T-helper 1 cell treated with Interleukin-12 subunit alpha and Interleukin-12 subunit beta and Interleukin-4 antibody, amounts not matched to agents 30 ng/mL and 1 ng/mL, for 36 hours (primary cell): ENCODE data around the gene GXYLT2. TPM values are rescaled to one million over a fixed set of nuclear protein-coding genes. Genes with fewer than 3 reads are reported as not detected.

ENCODE experiments used
- intact Hi-C: fragments of 100-400 bp; cut with micrococcal nuclease; formaldehyde crosslinking; loops from one replicate; pipeline ENCODE4 v1.15.1; 2024
- total RNA-seq: library from RNA; stranded (reverse); gene quantifications from 2 replicates; pipeline ENCODE4 v1.2.3, GENCODE V29; 2022

GXYLT2 gene, protein sequence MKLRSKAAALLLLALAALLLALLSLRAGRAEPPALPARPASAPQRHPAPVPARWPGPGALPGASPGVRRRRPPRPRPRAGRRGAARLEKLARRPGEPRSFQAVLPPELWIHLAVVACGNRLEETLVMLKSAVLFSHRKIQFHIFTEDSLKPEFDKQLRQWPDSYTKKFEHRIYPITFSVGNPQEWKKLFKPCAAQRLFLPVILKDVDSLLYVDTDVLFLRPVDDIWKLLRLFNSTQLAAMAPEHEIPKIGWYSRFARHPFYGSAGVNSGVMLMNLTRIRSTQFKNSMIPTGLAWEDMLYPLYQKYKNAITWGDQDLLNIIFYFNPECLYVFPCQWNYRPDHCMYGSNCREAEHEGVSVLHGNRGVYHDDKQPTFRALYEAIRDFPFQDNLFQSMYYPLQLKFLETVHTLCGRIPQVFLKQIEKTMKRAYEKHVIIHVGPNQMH
- 0.51 TPM in 1 of 2 replicates, not detected in the other for total RNA-seq

DNA sequence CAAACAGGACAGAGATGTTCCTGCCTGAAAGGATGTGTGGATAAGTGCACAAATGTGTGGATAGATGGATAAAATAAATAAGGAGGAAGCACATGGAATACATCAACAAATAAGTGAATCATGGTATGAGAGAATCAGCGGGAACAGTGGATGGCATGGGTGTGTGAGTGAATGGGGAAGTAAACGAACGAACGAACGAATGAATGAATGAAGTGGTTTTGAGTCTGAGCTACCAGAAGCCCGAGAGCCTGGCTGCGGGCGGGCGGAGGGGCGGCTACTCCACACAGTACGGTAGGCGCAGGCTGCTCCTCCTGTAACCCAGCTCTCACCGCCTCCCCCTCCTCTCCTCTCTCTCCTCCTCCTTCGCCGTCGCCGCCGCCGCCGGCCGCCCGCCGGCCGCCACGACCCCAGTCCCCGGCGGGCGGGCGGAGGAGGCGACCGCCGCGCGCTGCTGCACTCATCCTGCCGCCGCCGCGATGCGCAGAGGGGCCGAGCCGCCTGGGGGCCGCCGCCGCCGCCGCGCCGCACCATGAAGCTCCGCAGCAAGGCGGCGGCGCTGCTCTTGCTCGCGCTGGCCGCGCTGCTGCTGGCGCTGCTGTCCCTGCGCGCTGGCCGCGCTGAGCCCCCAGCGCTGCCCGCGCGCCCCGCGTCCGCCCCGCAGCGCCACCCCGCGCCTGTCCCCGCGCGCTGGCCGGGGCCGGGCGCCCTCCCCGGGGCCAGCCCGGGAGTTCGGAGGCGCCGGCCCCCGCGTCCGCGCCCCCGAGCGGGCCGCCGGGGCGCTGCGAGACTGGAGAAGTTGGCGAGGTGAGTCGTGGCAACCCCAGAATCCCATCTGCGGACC lies at the start of gene GXYLT2:
Gene GXYLT2, plus strand, starts transcription at position 342 of the 841 bp plus-strand sequence. Its CDS starts 188 bp downstream, at position 530.
- intact Hi-C loops, result loop anchor here (2.0 kb wide), 1 partner anchor 39 kb away; the partner anchor contains the start of gene SHQ1

DNA sequence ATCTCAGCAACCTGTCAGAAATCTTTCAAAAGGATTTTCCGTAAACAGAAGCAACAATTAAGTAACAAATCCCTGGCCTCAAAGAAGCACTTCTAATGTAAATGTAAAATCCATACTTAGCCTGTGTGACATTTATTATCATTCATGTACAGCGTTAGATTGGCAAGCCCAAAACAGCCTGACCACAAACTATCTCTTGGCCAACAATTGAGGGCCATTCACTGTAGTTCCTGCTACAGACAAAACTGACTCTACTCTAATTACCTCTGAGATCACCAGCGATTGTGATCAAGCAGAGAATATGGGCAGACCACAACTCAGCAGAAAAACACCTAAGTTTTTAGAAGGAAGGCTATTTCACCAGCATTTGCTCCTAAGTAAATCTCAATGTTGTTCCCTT lies 48.8 kb upstream of the GXYLT2 start:
- intact Hi-C loops, result no loop called here

DNA sequence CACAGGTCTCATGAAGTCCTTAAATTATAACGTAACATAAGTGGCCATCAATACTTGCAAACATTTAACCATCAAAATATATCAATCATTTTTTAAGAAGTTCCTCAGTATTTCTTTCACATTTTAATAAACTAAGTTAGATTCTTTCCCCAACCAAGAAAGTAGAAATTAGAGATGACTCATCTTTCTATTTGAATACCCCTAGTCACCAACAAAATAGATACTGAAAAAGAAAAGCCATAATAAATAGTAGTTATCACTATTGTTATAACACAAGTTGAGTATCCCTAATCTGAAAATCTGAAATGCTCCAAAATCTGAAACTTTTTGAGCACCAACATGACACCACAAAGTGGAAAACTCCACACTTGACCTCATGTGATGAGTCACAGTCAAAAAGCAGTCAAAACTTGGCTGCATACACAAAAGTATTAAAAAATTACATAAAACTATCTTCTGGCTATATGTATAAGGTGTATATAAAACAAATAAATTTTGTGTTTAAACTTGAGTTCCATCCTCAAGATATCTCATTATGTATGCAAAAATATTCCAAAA lies 43.3 kb upstream of the GXYLT2 start:
- intact Hi-C loops, result no loop called here

DNA sequence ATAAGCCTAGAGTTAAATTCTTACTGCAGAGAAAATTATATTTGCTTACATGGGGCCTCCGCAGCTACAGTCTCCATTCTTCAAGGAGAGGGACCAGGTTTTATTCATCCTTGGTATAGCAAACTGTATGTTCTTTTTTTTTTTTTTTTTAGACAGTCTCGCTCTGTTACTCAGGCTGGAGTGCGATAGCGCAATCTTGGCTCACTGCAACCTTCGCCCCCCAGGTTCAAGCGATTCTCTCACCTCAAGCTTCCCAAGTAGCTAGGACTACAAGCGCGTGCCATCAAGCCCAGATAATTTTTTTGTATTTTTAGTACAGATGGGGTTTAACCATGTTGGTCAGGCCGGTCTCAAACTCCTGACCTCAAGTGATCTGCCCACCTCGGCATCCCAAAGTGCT lies 41.7 kb upstream of the GXYLT2 start:
- intact Hi-C loops, result loop anchor here (2.0 to 5.0 kb wide), 6 partner anchors 226 to 1784 kb away; partner anchors contain the start of gene FOXP1

DNA sequence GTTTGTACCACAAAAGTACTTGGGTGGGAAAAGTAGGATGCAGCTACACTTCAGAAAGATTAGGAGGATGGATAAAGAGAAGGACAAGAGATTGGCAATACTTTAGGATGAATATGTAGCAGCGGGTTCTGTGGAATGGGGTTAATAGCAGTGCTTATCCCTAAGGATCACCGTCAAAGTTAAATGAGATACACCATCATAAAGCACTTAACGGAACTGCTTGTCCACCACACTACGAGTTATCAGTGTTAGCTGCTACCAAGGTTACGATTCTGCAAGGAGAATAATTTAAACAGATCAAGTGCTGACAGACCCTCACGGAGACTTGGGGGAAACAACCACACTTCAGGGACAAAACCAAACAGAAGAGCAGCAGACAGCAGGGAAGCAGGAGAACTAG lies 40.6 kb upstream of the GXYLT2 start:
- intact Hi-C loops, result loop anchor here (2.0 to 5.0 kb wide), 6 partner anchors 225 to 1785 kb away; partner anchors contain the start of gene FOXP1

DNA sequence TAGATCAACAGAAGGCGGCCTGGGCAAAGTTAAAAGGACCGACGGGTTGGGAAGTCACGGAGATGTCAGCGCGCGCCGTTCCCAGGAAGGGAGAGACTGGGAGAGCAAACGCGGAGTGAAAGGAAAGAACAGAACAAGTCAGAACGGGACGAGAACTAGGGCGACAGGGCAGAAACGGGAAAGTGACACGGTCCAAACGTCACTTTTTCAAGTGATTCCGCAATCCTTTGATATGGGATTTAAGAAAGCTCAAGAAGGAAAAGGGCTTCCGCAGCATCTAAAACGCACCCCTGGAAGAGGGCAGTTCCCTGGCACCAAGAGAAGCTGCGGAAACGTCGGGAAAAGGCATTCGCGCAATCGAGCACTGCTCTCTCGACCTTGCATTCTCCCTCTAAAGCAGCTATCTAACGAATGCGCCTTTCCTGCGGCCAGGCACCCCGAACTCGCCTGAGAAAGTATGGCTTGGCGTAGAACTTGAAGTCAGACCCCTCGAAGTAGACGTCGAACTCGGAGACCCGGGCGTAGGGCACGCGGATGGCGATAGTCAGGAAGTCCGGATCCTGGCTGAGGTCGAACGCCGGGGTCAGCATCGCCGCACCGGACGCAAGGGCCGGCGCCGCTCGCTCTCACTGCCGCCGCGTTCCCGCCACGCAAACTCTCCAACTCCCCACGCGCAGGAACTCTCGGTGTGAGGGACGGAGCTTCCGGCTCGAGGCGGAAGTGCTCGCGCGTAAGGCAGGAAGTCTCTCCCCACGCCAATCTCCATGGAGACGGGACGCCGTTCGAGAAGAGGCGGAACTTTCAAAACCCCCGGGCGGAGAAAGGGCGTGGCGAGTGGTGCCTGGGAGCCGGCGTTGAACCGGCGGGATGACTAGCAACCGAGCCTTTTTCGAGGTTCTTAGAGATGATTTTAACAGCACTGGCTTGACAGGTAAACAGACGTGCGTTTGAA lies 39.8 kb upstream of the GXYLT2 start, which contains the start of gene SHQ1:
Gene SHQ1, minus strand, starts transcription at position 695 of the 952 bp plus-strand sequence. Its CDS starts 105 bp downstream, at position 590.
- intact Hi-C loops, result loop anchor here (1.0 to 5.0 kb wide), 18 partner anchors 26 to 1786 kb away; partner anchors contain the start of genes FOXP1, GXYLT2 and PPP4R2

DNA sequence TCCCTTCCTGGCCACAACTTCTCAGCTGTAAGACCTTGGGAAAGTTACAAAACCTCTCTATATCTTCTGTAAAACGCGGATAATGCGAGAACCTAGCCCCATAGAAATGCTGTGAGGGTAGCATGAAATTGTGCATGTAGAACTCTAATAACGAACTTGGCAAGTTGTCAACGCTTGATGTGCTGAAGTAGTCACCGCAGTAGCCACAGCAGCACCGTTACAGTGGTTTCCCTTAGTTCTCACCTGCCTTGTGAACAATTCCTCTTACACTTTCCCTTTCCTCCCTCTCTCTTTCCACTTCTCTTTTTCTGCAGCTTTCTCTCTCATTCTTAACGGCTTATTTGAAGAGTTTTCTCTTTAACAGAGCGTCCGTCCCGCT lies 39.2 kb upstream of the GXYLT2 start:
- intact Hi-C loops, result loop anchor here (1.0 to 5.0 kb wide), 16 partner anchors 26 to 1786 kb away; partner anchors contain the start of genes GXYLT2 and PPP4R2

DNA sequence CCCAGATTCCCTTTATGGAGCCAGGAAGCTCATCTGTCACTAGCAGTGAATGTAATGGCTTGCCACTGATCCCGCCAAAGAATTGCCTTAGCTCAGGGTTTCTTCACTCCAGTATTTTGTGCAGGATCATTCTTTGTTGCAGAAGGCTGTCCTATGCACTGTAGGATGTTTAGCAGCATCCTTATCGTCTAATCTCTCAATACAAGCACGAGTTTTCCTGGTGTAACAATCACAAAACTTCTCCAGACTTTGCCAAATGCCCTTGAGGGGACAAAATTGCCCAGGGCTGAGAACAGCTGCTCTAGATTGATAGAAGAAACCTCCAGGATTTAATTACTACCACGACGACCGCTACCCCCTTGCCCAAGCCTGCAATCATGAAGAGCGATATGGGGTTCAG lies 32.8 kb upstream of the GXYLT2 start:
- intact Hi-C loops, result no loop called here

DNA sequence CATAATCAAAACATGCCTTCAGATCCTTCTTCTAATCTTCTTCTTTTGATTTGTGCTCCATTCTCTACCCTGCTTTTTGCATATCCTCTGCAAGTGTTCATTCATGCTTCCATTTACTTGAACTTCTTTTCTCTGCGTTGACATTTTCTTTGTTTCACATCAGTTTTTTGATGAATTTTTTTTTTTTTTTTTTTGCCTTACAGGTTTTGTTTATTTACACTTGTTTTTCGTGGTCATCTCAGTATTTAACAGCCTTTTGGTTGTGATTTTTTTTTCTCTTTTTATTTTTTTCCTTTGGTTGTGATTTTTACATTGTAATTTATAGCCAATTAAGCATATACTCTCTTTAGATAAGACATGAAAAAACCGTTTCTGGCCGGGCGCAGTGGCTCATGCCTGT lies 27.8 kb upstream of the GXYLT2 start:
- intact Hi-C loops, result no loop called here

DNA sequence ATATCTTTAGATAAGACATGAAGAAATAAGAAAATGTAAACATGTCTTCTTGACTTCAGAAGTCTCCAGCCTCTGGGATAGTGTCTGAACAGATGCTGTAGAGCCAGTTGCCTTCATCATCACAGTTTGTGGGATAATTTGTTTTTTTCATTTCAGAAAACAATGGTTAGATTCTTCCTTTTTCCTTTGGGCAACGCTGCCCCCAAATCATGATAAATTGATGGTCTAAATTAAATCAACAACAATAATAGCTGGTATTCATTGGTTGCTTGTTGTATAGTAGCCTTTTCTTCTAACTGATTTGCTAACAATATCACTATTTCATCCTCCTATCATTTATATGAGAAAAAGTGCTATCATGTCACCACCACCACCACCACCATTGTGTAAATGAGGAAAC lies 27.0 kb upstream of the GXYLT2 start:
- intact Hi-C loops, result no loop called here

DNA sequence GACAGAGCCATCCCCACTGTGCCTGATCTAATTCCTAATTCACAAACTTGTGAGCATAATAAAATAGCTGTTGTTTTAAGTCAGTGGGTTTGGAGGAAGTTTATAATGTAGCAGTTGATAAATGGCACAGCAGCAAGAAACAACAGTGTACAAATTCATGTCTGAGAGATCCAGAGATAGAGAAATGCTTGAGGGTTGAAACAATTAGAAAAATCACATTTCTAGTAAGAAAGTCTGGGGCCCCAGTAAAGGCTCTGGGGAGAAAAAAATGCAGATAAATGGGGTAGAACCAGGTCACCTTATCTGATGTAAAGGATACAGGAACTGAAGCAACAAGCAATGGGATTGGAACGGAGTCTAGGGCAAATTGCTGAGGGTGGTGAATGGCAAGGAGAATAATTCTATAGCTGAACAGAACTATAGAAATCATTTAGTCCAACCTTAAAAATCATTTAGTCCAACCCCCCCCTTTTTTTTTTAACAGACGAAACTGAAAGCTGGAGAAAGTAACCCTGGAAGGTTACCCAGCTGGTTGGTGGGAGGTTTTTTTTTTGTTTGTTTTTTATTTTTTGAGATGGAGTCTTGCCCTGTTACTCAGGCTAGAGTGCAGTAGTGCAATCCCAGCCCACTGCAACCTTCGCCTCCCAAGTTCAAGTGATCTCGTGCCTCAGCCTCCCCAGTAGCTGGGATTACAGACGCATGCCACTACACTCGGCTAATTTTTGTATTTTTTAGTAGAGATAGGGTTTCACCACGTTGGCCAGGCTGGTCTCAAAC lies 25.3 kb upstream of the GXYLT2 start:
- intact Hi-C loops, result no loop called here

DNA sequence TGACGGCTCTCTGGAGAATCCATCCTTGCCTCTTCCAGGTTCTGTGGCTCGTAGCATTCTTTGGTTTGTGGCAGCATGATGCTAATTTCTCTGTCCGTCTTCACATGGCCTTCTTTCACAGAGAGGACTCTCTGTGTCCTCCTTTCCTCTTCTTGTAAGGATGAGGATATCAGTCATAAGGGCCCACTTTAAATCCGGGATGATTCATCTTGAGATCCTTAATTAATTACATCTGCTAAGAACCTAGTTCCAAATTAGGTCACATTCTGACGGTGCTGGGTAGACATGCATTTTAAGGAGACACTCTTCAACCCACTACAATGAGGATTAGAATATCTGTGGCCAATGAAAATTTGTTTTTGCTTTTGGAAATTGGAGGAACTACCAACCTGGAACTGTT lies 15.7 kb upstream of the GXYLT2 start:
- intact Hi-C loops, result no loop called here

DNA sequence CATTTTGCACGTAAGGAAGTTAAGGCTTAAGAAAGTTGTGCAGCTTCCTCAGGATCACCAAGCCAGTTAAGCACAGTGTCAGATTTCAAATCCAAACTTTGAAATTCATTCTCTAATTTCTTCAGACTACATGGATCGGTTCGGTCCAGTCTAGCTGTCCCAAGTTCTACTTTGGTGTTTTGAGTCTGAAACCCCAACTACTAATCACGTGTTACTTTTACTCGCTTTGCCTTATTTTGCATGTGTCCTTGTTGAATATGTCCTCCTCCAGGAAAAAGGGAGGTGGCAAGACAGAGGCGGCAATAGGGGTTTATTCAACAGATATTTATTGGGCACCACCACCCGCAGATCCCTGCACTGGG lies 522 bp upstream of the GXYLT2 start:
- intact Hi-C loops, result no loop called here

DNA sequence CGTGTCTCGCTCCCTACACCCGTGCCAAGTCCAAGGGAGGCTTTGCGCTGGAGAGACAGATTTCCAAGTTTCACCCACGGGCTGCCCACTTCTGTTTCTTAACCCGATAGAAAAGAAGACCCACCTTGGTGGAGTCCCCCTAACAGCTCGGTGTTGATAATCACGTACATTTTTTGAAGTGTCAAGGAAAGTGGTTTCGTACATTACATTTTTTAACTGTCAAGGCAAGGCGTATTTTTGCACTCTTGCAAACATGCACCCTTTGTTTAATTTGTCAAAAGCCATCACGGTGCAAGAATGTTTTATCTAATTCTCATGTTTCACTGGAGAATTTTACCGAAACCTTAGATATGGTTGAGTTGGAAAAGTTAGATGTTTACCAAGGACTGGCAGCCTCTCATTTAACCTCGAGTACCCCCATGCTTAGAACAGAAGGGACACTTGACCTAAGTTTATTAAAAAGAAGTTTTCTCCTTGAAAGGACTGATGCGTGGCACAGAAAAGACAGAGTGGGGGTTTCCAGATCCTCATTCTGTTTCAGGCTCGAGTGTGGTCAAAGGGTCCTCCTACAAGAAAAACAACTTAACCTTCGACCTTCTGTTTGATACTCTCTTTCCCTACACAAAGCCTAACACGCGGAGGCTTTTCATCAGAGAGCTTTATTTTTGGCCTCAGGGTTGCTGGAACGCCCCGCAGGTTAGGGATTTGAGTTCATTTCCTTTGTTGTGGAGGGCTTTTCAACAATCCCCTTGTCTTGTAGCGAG lies 882 bp downstream of the GXYLT2 start:
- intact Hi-C loops, result loop anchor here (2.0 kb wide), 1 partner anchor 40 kb away; the partner anchor contains the start of gene SHQ1

DNA sequence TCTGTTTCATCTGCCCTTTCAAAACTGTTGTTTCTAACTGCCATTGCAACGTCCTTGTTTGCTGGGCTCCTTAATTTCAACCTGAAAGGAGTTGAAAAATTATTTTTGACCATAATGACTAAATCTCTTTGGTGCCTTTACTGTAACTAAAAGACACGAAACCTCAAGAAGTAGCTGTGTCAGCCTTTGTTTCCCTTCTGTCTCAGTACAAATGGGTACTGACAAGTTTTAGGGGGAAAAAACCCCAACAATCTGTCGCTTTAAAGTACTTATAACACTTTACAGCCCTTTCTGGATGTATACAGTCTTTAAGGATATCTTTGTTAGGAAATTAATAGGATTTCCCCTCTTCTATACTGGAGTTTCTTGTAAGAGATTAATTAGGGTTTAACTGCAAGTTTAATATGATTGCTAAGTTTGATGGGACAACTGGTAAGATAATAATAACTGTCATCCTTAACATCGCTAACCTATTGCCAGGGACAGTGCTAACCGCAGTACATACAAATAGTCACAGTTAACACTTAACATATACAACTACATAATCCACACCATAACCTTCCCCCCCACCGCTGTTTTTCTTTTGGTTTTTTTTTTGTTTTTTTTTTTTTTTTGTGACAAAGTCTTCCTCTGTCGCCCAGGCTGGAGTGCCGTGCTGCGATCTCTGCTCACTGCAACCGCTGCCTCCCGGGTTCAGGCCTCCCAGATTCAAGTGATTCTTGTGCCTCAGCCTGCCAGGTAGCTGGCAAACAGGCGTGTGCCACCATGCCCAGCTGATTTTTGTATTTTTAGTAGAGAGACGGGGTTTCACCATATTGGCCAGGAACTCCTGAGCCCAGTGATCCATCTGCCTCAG lies 1.7 kb downstream of the GXYLT2 start:
- intact Hi-C loops, result loop anchor here (2.0 kb wide), 1 partner anchor 41 kb away; the partner anchor contains the start of gene SHQ1

DNA sequence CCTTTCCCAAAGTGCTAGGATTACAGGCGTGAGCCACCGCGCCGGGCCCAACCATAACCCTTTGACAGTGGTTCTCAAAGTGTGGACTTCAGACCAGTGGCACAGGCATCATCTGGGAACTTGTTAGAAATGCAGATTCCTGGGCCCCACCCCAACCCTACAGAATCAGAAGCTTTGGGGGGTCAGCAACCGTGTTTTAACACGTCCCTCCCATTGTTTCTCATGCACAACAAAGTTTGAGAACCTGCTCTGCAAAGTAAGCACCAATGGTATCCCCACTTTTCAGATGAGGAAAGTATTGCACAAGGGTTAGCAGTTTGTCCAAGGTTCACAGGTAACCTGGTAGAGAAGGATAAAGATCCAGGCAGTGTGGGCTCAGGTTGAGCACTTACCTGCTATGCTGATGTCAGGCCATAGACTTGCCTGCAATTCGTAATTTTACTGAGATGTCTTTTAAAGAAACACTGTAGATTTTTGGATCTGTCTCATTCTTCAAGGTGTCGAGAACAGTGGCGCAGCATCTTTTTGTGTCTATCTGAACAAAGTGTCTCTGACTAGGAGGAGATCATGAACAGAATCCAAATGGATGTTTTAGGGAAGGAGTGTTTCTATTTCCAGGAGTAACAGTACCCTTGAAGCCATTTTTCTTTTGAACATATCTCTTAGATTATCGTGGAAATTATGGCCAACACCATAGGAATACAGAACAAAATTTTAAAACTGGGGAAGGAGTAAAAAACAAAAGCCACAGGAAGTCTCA lies 2.5 kb downstream of the GXYLT2 start:
- intact Hi-C loops, result no loop called here
